ENCODE results near the gene NHSL1.

NHSL1 gene

DNA sequence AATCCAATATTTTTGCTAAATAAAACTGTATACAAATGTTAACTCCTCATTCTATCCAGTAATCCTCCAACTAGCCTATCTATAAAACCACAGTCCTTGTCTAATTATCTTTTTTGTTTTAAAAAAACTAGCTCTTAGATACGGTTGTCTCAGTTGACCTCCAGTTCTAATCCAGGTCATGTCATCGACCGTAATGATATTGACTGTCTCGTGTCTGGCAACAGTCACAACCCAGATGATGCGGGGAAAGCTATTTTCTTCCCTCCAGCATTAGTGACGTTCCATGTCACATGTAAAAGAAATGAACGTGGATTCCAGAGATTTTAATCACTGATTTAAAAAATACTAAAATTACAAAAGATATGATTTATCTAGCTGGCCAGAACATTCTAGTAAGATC is 59.7 kb downstream of the NHSL1 start:
- TF ChIP-seq, protein P1, sequence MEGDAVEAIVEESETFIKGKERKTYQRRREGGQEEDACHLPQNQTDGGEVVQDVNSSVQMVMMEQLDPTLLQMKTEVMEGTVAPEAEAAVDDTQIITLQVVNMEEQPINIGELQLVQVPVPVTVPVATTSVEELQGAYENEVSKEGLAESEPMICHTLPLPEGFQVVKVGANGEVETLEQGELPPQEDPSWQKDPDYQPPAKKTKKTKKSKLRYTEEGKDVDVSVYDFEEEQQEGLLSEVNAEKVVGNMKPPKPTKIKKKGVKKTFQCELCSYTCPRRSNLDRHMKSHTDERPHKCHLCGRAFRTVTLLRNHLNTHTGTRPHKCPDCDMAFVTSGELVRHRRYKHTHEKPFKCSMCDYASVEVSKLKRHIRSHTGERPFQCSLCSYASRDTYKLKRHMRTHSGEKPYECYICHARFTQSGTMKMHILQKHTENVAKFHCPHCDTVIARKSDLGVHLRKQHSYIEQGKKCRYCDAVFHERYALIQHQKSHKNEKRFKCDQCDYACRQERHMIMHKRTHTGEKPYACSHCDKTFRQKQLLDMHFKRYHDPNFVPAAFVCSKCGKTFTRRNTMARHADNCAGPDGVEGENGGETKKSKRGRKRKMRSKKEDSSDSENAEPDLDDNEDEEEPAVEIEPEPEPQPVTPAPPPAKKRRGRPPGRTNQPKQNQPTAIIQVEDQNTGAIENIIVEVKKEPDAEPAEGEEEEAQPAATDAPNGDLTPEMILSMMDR (IDR thresholded peaks at IDR 0.05; ENCODE audit: insufficient read depth, low read length, poor library complexity, severe bottlenecking): no peak
- no peaks in the 10 kb centered on the region for H3K36me3 ChIP-seq (ENCODE audit: control insufficient read depth, insufficient read depth, low read length)
- DNase-seq (ENCODE audit: extremely low read depth, insufficient read length): no peak
- H3K4me3 ChIP-seq (replicated peaks; ENCODE audit: low read depth, low read length): no peak overlapping the region
- H3K27me3 ChIP-seq (replicated peaks; ENCODE audit: control insufficient read depth, insufficient read depth, low read length): peaks cover 2% of the 10 kb centered on the region; the same call in 1 of the 2 replicates

DNA sequence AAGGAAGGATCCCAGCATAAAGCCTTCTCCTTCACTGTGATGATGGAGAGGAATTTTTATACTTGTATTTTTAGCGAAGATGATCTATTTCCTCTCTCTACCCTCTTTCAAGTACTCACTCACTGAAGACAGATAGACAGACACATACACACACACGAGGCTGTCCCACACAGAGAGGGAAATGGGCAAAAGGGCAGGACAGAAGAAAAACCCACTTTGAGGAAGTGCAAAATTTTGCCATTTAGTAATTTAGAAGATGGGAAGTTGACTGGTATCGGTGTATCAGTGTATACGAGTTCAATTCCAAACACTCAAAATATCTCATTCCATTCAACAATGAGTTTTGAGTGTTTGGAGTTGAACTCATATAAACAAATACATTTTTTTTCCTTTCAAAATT is 64.4 kb downstream of the NHSL1 start:
- no peak for DNase-seq (ENCODE audit: extremely low read depth, insufficient read length)
- no peaks in the 10 kb centered on the region for H3K27me3 ChIP-seq (replicated peaks; ENCODE audit: control insufficient read depth, insufficient read depth, low read length)
- H3K4me3 ChIP-seq (replicated peaks; ENCODE audit: low read depth, low read length): no peak overlapping the region
- TF ChIP-seq, protein P1 (IDR thresholded peaks at IDR 0.05; ENCODE audit: insufficient read depth, low read length, poor library complexity, severe bottlenecking): no peak
- H3K36me3 ChIP-seq (ENCODE audit: control insufficient read depth, insufficient read depth, low read length): no peaks in the 10 kb centered on the region

DNA sequence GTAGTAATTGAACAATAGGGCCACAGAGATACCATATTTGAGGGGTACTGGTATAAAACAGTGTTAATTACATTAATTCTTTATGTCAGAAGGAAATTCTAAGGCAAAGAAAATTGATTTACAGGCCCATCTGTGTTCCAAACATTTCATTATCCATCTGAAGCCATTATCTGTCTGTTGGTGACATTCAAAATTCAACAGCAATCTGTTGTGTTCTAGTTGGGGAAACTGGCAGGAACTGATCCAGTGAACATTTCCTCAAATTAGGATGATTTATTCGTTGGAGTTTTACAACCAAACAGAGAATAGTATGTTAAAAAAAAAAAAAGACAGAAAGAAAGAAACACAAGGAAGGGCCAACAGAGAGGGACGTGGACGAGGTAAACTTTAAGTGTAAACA is 65.2 kb downstream of the NHSL1 start:
- no peak overlapping the region for H3K4me3 ChIP-seq (replicated peaks; ENCODE audit: low read depth, low read length)
- no peak for DNase-seq (ENCODE audit: extremely low read depth, insufficient read length)
- H3K36me3 ChIP-seq (ENCODE audit: control insufficient read depth, insufficient read depth, low read length): no peaks in the 10 kb centered on the region
- TF ChIP-seq, protein P1 (IDR thresholded peaks at IDR 0.05; ENCODE audit: insufficient read depth, low read length, poor library complexity, severe bottlenecking): no peak
- no peaks in the 10 kb centered on the region for H3K27me3 ChIP-seq (replicated peaks; ENCODE audit: control insufficient read depth, insufficient read depth, low read length)

DNA sequence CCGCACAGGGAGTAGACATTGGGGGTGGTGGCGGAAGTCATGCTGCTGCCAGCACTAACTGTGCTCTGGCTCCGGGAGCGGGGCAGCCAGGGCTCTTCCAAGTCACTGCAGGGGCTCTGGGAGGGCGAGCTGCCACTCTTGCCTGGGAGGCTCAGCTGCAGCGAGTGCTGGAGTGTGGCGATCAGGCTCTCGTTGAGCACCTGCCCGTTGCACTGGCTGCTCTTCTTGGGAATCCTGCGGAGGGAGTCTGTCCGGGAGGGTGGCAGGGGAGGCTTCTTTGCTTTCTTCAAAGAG is 67.3 kb downstream of the NHSL1 start:
- DNase-seq (ENCODE audit: extremely low read depth, insufficient read length): no peak
- Histone ChIP-seq H3K36me3 (ENCODE audit: control insufficient read depth, insufficient read depth, low read length) (no peaks in the 10 kb centered on the region), H3K27me3 (replicated peaks; ENCODE audit: control insufficient read depth, insufficient read depth, low read length) (no peaks in the 10 kb centered on the region), H3K4me3 (replicated peaks; ENCODE audit: low read depth, low read length) (no peak overlapping the region)
- TF ChIP-seq, protein P1 (IDR thresholded peaks at IDR 0.05; ENCODE audit: insufficient read depth, low read length, poor library complexity, severe bottlenecking): no peak

DNA sequence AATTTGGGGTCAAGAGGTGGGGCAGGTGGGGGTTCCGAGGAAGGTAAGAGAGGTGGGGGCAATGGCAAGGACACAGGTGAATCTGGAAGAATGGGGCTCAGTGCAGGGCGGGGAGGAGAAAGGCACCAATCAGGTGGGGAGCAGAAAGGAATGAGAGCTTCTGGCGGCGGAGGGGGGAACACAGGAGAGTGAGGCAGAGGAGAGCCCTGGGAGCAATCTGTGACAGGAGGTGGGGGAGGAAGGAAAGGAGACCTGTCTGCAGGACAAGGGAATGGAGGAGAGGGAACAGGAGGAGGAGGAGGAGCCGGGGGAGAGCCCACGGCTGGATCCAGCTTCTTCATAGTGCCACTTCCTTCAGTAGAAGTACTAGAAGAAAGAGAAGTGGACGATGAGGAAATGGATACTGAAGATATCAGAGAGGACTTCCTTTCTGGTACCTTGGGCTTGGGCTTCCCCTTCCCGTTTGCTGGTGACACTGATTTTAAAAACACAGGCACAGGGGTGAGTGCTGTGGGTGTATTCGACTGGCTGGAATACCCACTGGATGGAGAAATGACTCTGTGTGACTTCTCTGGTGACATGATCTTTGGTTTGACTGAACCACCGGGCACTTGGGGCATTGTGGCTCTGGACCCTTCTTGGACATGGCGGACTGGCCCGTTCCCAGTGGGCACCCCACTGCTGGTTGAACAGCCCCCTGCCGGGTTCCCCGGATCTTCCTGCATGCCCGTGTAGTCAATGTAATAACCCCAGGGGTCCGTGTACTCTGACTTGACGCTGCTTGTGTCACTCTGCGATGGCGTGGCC is 67.8 kb downstream of the NHSL1 start:
- Histone ChIP-seq H3K27me3 (replicated peaks; ENCODE audit: control insufficient read depth, insufficient read depth, low read length) (no peaks in the 10 kb centered on the region), H3K4me3 (replicated peaks; ENCODE audit: low read depth, low read length) (no peak overlapping the region), H3K36me3 (ENCODE audit: control insufficient read depth, insufficient read depth, low read length) (no peaks in the 10 kb centered on the region)
- DNase-seq (ENCODE audit: extremely low read depth, insufficient read length): no peak
- TF ChIP-seq, protein P1 (IDR thresholded peaks at IDR 0.05; ENCODE audit: insufficient read depth, low read length, poor library complexity, severe bottlenecking): no peak
